Astrocyte of the hippocampus (primary cell): Measurements from ENCODE around the gene CKMT2.
"Not testable (repeated sequence)": the region's sequence is repeated elsewhere in the genome, so short reads cannot be mapped to it uniquely, and the experiment has no call there.

Source experiments
- DNase-seq: peaks from one replicate; pipeline ENCODE4 v3.0.0; 2011; ENCODE audit warnings: low read depth, low spot score

CKMT2 gene

DNA sequence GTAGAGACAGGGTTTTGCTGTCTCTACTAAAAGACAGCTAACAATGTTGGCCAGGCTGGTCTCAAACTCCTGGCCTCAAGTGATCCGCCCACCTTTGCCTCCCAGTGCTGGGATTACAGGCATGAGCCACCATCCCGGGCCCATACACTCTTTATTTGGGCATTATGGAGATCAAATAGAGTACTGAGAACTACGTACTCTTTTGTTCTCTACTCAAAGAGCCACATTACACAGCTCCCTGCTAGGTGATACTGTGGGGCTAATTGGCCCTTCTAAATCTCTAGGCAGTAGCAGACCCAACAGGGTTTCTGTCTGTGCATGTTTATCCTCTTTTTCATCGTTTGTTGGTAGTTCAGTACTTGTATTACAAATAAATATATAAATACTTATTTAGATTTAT, 16.1 kb downstream of the CKMT2 start:
- no peak for DNase-seq

DNA sequence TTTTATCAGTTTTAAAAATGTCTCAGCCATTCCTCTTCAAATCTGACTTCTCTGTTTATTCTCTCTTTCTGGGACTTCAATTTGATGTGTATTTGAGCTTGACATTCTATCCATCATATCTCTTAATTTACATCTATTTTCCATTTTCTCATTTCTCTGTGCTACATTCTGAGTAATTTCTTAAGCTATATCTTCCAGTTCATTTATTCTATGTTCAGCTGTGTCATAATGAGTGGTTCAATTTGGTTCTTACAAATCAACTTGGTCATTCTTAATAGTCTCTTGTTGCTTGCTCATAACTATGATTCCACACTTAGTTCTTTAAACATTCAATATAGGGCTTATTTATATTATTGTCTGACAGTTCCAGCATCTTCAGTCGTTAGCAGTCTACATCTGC, 16.9 kb downstream of the CKMT2 start:
- DNase-seq, result no peak

DNA sequence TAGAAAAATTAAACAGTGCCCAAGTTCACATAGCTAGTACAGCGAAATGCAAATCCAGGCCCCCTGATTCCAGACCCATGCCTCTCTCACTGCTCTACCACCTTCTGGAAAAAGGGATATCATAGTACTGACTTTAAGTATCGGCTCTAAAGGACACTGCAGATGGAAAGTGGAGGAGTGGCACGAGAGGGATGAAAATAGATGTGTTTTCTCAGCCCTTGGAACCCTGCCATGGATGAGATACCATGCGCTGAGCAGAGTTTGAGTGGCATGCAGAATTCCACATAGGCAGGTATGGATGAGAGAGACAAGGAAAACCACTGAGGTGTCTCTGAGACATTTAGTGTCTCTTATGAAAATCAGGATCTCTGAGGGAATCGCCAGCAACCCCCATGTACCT, 18.8 kb downstream of the CKMT2 start:
- no peak for DNase-seq

DNA sequence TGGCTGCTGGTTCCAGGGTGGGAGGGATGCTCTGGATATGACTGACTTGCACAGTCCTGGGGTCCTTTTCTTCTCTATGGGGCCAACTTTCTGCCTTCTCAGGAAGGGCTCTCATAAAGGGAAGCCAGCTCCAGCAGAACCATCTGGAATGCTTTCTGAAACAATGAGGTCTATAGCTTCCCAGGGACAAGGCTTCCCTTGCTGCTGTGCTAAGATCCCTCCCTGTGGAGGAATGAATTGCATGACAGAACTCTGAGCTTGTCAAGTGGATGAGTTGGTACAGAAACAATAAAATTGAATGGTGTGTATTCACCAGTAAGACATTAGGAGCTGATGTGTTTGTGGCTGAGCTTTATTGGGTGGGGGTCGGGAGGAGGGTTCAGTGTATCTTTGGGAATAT, 19.8 kb downstream of the CKMT2 start:
- no peak for DNase-seq

DNA sequence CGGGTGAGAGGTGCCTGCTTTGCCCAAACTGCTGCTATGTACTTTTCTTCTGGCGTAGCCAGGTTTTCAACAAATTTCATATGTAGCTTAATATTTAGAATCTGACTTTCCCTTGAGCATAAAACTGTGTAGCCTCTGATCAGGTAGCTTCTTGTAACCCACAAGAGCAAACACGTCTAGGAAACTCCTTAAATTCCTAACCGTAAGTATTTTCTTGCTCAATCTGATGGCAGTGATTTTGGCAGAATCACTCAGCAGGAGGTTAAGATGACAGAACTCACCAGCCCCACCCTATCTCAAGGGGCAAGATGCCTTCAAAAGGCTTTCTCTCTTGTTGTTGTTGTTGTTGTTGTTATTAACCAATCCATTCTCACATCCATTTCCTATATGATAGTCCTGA, 20.8 kb downstream of the CKMT2 start:
- no peak for DNase-seq

DNA sequence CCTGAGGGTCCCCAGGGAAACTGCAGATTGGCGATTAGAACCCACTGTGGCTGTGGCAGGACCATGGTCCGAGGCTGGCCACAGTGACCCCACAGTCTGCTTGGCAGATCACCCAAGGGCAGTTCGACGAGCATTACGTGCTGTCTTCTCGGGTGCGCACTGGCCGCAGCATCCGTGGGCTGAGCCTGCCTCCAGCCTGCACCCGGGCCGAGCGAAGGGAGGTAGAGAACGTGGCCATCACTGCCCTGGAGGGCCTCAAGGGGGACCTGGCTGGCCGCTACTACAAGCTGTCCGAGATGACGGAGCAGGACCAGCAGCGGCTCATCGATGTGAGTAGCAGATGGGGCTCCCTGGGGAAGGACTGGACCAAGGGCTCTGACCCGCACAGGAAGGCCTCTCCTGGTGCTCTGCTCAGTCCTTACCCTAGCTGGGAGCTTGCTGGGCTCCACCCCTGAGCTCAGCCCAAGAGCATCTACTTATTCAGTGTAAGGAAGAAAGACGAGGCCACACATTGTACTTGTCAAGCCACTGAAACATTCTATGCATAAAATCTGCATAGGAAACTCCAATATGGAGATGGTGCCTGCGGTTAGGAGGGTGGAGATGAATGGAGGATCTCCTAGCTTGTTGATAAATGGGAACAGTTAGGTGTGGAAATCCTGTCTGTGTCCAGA, 21.9 kb downstream of the CKMT2 start:
- no peak for DNase-seq

DNA sequence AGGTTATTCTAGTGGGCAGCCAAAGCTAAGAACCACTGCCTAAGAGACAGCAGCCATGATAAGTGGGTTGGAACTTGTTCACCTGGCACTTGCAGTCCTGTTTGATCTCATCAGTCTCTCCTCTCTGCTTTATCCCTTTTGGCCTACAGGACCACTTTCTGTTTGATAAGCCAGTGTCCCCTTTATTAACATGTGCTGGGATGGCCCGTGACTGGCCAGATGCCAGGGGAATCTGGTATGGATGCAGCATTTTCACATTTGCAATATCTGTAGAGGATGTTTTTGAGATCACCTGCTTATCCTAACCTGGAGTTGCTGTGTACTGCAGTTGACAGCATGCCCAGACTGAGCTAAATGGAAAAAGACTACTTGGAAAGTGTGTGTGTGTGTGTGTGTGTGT, 23.6 kb downstream of the CKMT2 start:
- no peak for DNase-seq

DNA sequence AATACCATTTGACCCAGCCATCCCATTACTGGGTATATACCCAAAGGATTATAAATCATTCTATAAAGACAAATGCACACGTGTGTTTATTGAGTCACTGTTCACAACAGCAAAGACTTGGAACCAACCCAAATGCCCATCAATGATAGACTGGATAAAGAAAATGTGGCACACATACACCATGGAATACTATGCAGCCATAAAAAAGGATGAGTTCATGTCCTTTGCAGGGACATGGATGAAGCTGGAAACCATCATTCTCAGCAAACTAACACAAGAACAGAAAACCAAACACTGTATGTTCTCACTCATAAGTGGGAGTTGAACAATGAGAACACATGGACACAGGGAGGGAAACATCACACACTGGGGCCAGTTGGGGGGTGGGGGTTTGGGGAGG, 29.7 kb downstream of the CKMT2 start:
- not testable (repeated sequence) for DNase-seq

DNA sequence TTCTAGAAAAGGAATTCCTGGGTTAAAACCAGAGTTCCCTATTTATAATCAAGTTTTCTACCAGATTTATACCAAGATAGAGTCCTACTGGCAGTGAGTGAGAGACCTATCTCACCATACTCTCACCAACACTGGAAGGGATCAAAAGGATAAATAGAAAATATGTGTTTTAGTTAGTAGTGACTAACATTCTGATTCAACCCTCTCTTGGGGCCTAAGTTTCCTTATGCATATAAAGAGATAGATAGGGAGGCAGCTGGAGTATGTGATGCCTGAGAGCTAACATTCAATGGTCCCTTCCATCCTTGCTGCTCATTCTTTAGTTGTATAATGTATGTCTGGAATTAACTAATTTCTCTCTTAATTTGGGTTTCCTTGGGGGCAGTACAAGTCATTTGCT, 32.0 kb downstream of the CKMT2 start:
- no peak for DNase-seq

DNA sequence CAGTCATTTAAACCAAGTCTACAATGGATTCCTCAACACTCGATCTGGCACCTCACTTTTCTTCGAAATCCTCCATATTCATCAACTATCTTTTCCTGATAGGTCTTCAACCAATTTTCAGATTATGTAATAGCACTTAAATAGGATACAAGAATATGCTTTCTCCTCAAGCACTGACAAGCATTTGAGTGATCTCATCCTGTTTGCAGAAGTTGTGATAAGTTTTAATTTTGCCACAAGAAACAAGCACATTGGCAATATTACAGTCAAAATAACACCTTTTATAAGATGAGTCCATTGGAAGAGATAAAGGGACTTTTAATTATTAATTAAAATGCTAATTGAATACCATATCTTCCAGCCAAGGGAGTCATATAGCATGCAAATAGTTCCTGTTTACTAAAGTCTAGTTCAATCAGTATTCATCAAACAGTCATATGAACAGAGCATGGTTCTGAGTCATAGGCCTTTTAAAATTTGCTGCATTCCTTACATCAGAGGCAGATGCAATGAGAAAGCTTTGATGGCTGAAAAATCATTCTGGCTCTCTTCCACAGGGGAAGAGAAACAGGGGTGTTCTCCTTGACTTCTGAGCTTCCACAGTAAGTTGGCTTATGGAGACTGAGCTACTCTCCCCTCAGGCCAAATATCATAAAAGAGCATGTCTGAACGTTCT, 35.5 kb downstream of the CKMT2 start:
- DNase-seq, result peak; percentile 82

DNA sequence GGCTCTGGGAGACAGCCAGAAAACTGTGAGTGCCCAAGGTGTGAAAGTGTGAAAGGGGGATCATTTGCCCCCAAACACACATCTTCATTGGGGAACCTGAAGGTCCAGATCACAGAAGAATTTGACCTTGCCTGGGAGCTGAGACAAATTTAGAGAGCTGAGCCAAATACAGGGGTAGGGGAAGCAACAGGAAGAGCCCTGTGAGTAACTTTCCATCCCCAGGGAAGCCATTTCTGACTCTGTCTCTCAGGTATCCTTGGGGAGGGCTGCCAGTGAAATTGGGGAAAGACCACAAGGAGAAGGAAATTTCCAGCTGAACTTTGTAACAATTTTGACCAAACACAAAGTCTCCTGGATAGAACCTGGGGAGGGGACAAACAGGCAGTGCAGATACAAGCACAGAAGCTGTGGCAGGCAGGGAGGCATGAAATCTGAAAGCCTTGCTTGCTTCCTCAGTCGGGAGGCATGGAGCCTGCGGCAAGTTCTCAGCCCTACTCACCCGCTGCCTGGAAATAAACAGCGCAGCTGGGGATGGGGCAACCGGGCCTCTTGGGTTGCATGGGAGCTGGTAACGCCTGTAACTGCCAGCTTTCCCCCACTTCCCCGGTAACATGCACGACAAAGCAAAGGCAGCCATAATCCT, 36.8 kb downstream of the CKMT2 start:
- DNase-seq, result no peak

DNA sequence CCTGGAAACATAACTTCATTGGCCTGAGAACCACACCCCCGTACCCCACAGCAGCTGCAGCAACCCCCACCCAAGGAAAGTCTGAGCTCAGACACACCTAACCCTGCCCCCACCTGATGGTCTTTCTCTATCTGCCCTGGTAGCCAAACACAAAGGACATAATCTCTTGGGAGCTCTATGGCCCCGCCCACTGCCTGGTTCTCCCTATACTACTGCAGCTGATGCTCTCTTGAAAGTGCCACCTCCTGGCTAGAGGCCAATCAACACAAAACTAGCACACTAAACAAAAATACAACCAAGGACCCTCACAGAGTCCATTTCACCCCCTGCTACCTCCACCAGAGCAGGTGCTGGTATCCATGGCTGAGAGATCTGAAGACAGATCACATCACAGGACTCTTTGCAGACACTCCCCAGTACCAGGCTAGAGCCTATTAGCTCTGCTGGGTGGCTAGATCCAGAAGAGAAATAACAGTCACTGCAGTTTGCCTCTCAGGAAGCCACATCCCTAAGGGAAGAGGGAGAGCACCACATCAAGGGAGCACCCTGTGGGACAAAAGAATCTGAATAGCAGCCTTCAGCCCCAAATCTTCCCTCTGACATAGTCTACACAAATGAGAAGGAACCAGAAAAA, 37.4 kb downstream of the CKMT2 start:
- DNase-seq, result not testable (repeated sequence)

DNA sequence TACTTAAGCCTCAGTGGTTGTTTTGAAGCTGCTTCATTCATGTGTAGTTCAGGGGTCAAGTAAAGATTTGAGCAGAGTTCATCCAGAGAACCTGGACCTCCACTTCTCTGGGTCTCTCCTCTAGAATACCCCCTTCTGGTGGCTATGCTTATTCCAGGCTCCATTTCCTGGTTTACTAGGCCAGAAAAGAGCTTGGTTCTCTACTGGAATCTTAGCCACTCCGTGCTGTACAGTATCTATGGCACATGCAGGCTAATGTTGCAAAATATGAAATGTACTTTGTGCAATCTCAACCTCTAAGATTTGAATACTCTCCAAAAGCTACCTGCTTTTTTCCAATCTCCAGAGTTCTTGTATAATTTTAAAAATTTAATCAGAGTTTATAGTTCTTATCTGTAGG, 50.9 kb downstream of the CKMT2 start:
- DNase-seq, result no peak

DNA sequence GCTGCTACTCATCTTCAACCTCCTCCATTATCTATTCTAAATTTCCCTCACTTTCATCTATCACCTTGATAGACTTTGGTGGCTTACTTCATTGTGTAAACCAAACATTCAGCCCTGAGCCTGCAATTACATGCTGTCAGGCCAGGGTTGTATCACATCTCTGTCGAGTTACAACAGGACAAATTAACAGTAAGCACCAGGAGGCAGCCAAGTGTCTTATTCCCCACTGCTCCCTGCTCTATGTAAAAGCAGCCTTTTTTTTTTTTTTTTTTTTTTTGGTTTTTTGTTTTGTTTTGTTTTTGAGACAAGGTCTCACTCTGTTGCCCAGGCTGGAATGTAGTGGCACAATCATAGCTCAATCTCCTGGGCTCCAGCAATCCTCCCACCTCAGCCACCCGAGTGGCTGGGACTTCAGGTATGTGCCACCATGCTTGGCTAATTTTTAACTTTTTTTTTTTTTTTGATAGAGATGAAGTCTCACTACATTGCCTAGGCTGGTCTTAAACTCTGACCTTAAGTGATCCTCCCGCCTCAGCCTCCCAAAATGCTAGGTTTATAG, 53.0 kb downstream of the CKMT2 start:
- DNase-seq, result no peak

DNA sequence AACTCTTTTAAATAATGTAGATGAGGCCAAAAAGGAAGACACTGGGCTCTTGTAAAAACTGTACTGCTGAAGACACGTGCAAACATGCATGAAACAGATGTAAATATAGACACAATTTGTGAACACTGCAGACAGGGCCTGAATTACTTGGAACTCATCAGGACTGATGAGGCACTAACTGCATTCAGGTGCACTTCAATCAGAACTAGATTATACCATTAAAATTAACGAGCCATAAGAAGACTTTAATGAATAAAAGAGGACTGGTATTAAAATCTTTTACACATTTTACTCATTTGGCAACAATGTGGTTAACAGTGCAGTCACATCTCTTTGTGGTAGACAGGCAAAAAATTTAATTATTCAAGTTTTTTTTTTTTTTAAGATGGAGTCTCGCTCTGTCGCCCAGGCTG, 54.9 kb downstream of the CKMT2 start:
- DNase-seq, result no peak

DNA sequence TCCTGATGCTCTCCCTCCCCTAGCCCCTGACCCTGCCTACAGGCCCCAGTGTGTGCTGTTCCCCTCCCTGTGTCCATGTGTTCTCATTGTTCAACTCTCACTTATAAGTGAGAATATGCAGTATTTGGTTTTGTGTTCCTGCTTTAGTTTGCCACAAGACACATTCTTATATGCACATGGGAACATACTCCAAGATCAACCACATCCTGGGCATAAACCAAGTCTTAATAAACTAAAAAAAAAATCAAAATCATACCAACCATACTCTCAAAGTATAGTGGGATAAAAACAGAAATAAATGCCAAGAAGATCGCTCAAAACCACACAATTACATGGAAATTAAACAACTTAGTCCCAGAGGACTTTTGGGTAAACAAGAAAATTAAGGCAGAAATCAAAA, 57.0 kb downstream of the CKMT2 start:
- no peak for DNase-seq

DNA sequence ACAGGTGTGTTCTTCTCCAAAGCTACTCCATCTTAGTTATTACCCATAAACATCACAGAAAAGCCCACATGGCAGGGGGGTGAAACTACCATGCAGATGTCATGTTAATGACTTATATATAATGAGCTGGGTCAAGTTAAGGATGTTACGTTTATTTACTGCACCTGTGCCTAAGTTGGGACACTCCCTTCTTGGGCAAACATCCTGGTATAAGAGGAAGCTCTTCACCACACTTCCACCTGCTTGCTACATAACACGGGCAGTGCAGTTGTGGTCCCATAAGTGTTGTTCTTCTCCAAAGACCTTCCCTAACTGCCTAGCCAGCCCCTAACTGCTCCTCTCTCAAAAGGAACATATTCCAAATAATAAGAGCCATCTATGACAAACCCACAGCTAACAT, 59.0 kb downstream of the CKMT2 start:
- no peak for DNase-seq

DNA sequence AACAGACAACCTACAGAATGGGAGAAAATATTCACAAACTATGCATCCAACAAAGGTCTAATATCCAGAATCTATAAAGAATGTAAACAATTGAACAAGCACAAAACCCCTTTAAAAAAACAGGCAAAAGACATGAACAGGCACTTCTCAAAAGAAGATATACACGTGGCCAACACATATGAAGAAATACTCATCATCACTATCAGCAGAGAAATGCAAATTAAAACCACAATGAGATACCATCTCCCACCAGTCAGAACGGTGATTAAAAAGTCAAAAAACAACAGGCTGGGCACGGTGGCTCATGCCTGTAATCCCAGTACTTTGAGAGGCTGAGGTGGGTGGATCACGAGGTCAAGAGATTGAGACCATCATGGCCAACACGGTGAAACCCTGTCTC, 60.9 kb downstream of the CKMT2 start:
- DNase-seq, result not testable (repeated sequence)

DNA sequence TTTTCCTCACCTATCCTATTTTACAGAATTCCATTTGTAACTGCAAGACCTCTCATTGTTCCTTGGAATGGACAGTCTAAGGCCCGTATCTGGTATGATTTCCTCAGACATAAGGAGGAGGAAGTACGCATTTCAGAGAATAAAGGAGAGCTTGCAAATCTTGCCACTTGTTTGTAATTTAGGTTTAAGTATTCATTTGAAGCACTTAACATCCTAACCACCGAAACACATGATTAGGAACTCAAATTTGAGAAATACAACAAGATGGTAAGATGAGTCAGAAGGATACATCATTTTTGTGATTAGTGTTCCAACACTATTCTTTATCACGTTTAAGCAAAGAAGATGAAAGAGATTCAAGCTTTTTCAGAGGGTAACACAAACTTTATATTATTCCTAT, 64.4 kb downstream of the CKMT2 start:
- DNase-seq, result no peak

DNA sequence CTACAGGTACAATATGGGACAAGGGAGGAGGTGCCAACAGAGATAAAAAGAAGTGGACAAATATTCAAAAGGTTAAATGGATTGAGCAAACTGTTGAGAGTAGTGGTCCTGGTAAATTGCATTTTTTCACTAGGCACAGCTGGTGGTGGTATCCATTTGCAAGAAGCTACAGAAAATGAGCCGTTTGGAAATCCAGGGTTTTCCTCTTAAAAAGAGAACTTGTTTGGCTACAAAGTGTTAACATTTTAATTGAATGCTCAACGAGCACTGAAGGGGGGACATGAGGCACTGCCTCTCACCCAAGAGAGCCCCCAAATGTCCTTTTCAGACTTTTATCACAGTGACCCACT, 67.8 kb downstream of the CKMT2 start:
- no peak for DNase-seq

DNA sequence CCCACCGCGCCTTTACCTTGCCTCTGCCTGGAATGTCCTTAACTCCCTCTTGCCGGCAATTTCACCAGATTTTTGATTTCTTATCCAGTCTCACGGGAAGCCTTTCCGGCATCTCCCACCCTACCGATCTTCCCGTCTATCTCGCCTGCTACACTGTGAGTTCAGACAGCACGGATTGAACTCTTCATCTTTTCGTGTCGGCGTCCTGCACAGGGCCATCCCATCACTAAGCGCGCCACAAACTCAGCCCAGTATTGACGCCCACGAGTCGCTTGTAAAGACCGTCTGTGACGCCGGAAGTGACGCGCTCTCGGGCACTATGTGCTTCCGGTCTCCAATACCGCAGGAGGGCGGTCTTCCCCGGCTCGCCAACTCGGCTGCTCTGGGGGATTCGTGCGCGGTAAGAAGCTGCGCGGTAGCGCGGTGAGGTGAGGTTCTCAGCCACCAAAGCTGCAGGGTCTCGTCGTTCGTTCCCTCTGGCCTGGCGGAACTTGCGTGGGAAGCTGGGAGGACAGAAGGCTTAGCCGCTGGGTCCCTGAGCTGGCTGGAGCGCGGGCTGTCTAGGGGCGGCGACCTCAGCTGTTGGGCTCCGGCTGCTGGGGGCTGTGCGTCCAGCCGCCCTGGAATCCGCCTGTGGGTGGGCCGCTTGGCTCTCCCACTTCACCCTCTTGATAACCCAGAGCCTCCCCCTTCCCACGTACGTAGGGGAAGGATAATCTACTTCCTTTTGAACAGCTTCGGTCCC, 68.3 kb downstream of the CKMT2 start, which contains the start of gene ZCCHC9:
Gene ZCCHC9, plus strand, starts transcription at position 317 of the 745 bp plus-strand sequence. CDS start 3,171 bp downstream, outside the sequence.
- peak; percentile 98 for DNase-seq

DNA sequence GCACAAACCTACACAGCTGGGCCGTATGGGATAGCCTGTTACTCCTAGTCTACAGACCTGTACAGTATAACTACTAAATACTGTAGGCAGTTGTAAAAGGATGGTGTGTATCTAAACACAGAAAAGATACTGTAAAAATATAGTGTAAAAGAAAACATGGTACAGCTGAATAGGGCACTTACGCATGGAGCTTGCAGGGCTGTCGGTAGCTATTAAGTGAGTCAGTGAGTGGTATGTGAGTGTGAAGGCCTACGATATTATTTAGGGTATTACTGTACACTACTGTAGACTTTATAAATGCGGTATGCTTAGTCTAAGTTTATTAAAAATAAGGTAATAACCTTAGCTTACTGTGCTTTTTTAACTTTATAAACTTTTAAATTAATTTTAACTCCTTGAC, 69.5 kb downstream of the CKMT2 start:
- no peak for DNase-seq
